Measurements from ENCODE around the gene TRAK1.

- TF ChIP-seq CTCF (IDR thresholded peaks at IDR 0.05; ENCODE audit: low read depth, low read length): no peak
- no peak for TF ChIP-seq EZH2phosphoT487 (IDR thresholded peaks at IDR 0.05; ENCODE audit: low read depth)
Observed at GRCh38 chr3:42236611-42237010, 145.5 kb downstream of the TRAK1 start.

All from OCI-LY3 (cell line).